ENCODE data around the gene BRAT1. TPM values are rescaled to one million over a fixed set of nuclear protein-coding genes. Genes with fewer than 3 reads are reported as not detected.
"Not testable (repeated sequence)": the region's sequence is repeated elsewhere in the genome, so short reads cannot be mapped to it uniquely, and the experiment has no call there.

Gene BRAT1
- total RNA-seq, 1 donor from 2014 or later = 53.0 TPM

DNA sequence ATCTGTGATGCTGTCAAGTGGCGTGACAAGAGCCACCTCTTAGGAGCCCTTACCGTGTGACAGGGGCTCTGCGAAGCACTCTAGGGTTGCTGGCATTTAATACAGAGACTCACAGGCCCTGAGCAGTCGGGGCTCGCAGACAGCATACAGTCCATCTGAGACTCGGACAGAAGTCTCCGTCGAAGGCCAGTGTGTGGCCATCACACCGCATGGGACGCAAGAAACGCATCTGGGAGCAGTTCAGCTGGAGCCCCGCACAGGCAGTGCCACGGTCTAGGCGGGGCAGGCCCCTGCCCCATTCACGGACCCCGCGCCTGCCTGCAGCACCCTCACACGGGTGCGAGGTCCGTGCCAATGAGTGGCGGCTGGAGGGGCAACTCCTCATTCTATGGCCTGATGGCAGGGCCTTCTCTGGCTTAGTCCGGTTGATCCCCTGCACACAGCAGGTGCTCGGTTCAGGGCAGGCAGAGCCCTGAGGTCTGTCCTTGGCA, 37.1 kb upstream of the BRAT1 start:
- H3K4me3 ChIP-seq (ENCODE audit: low read depth, low read length) = no peak overlapping the region
- no peak for DNase-seq (ENCODE audit: low read depth)
- TF ChIP-seq, protein P1, sequence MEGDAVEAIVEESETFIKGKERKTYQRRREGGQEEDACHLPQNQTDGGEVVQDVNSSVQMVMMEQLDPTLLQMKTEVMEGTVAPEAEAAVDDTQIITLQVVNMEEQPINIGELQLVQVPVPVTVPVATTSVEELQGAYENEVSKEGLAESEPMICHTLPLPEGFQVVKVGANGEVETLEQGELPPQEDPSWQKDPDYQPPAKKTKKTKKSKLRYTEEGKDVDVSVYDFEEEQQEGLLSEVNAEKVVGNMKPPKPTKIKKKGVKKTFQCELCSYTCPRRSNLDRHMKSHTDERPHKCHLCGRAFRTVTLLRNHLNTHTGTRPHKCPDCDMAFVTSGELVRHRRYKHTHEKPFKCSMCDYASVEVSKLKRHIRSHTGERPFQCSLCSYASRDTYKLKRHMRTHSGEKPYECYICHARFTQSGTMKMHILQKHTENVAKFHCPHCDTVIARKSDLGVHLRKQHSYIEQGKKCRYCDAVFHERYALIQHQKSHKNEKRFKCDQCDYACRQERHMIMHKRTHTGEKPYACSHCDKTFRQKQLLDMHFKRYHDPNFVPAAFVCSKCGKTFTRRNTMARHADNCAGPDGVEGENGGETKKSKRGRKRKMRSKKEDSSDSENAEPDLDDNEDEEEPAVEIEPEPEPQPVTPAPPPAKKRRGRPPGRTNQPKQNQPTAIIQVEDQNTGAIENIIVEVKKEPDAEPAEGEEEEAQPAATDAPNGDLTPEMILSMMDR (conservative IDR thresholded peaks at IDR 0.05; ENCODE audit: low read depth, low read length) = no peak

DNA sequence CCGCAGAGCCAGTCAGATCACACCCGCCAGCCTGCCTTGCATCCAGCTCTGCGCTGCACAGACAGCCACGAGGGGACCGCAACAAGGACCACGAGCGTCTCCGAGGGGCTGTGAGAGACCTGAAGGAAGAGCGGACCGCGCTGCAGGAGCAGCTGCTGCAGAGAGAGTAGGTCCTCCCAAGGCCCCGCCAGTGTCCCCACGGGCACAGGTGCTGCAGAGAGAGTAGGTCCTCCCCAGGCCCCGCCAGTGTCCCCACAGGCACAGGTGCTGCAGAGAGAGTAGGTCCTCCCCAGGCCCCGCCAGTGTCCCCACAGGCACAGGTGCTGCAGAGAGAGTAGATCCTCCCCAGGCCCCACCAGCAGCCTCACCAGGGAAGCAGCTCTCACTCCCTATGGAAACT, 34.6 kb upstream of the BRAT1 start:
- H3K4me3 ChIP-seq (ENCODE audit: low read depth, low read length) = not testable (repeated sequence)

DNA sequence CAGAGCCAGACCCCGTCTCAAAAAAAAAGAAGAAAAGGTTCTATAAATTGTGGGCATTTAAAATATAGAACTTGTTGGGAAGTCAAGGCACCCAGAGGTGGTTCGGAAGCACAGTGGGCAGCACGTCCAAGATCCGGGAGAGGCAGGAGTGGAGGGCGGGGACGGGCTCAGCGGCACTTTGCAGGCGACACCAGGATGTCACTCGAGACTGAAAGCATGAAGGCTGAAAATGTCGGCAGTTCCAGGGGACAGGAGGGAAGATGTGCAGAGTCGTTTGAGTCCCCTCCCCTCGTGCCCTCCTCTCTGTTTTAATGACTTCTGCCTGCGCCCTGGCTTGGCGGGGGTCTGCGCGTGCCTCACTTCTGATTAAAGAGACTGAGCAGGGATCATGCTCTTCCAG, 34.0 kb upstream of the BRAT1 start:
- H3K4me3 ChIP-seq (ENCODE audit: low read depth, low read length) = no peak overlapping the region
- TF ChIP-seq, protein P1 (conservative IDR thresholded peaks at IDR 0.05; ENCODE audit: low read depth, low read length) = no peak

More for the DNA sequence above, 34.6 kb upstream of the BRAT1 start:
- not testable (repeated sequence) for DNase-seq (ENCODE audit: low read depth)

DNA sequence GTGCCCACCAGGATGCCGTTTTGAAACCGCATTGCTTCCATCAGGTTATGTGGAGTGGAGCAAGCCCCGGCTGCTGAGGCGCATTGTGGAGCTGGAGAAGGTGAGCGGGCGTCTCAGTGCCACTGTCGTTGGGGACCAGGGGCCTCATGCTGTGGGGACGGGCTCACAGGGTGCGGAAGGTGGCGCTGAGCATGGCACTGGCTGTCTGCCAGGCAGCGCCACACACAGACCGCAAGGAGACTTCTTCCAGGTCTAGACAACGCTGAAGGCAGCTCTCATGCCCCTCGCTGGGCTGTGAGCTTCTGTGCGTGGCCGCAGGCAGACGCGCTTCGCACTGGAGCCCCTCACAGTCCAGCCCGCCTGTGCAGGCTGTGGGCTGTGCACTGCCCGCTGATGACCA, 32.5 kb upstream of the BRAT1 start:
- DNase-seq (ENCODE audit: low read depth) = no peak
- TF ChIP-seq, protein P1 (conservative IDR thresholded peaks at IDR 0.05; ENCODE audit: low read depth, low read length) = no peak
- H3K4me3 ChIP-seq (ENCODE audit: low read depth, low read length) = no peak overlapping the region

More for the DNA sequence above, 34.0 kb upstream of the BRAT1 start:
- DNase-seq (ENCODE audit: low read depth) = no peak

DNA sequence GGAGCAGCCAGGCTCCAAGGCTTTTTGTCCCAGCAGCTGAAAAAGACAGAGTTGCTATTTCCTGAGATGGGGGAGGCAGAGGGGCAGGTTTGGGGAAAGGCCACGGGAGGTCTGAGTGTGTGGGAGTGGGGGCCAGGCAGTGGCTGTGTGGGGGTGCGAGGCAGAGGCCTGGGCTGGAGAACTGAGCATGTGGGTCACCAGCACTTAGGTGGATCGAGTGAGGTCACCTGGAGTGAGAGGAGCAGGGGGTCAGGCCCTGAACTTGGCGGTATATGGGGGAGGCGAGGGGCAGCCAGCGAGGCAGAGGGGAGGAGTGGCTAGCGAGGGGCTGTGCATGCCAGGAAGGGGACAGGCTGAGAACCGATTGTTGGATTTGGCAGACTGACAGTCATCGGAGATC, 31.8 kb upstream of the BRAT1 start:
- H3K4me3 ChIP-seq (ENCODE audit: low read depth, low read length) = no peak overlapping the region
- no peak for DNase-seq (ENCODE audit: low read depth)
- TF ChIP-seq, protein P1 (conservative IDR thresholded peaks at IDR 0.05; ENCODE audit: low read depth, low read length) = no peak

DNA sequence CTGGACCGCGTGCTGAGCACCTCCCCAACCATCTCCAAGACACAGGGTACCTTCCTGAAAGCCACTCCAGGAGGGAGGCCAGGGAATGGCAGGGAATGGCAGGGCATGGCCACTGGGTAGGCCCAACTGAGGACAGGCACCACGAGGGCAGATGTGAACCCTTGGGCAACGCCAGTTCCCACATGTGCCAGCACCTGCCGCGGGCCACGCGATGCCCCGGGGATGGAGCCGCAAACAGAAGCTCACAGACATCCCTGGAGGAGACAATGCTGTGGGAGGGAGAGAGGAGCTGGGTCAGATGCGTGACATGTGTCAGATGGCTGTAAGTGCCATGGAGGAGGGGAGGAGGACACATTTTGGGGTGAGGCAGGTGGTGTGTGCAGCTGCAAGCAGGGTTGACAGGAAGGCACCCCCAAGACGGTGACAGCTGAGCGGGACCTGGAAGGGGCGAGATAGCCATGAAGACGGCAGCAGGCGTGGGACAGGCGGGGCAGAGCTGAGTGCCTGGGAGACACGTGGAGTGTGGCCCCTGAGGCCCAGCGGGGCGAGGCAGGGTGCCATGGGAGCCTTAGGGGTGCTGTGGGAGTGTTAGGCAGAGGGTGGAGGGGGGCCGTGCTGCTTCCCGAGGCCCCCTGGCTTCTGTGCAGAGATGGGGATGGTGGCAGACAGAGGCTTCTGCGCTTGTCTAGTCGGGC, 31.1 kb upstream of the BRAT1 start:
- DNase-seq (ENCODE audit: low read depth) = no peak
- TF ChIP-seq, protein P1 (conservative IDR thresholded peaks at IDR 0.05; ENCODE audit: low read depth, low read length) = no peak
- H3K4me3 ChIP-seq (ENCODE audit: low read depth, low read length) = no peak overlapping the region

DNA sequence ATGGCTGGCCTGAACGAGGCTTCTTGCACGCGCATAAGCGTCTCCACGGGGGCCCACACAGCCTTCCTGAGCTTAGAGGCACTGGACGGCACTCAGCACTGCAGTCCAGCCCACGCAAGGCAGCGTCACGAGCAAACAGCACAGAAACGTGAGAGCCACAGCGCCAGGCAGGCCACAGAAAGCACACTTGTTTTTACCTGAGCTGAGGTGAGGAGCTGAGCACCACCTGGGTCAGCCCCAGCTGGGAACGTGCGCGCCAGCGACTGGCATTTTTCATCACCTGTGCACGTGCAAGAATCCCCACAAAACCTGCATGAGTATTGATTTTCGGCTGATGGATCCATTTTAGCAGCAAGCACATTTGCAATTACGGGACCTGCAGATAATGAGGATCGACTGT, 30.1 kb upstream of the BRAT1 start:
- H3K4me3 ChIP-seq (ENCODE audit: low read depth, low read length) = no peak overlapping the region
- TF ChIP-seq, protein P1 (conservative IDR thresholded peaks at IDR 0.05; ENCODE audit: low read depth, low read length) = no peak
- DNase-seq (ENCODE audit: low read depth) = no peak
